GM19328 (cell line): ENCODE measurements around the gene RNFT1.
"Not testable (repeated sequence)": the region's sequence is repeated elsewhere in the genome, so short reads cannot be mapped to it uniquely, and the experiment has no call there.

Experiments used
- ATAC-seq: cut with Tn5 transposase; IDR thresholded peaks from one replicate; pipeline ENCODE4 v1.9.1; 2021; ENCODE audit warnings: mild to moderate bottlenecking, moderate library complexity; ENCODE audit not compliant: unreplicated experiment

RNFT1 gene

DNA sequence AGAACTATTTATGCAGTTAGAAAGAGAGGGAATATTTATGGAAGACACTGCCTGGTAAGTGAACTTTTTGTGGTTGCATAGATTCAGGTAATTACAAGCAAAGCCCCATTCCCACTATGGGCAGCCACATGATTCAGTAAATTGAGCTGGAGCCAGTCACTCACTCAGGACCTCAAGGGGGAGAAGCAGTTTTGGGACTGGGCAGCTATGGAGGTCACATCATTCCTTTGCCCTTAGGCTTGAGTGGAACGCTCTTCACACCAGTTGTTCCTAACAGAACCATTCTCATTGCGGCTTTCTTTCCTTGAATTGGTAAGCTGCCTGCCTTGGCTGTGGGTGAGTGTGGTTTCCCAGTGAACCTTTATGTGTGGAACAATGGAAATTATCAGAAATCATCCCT lies 34.4 kb downstream of the RNFT1 start:
- not testable (repeated sequence) for ATAC-seq

DNA sequence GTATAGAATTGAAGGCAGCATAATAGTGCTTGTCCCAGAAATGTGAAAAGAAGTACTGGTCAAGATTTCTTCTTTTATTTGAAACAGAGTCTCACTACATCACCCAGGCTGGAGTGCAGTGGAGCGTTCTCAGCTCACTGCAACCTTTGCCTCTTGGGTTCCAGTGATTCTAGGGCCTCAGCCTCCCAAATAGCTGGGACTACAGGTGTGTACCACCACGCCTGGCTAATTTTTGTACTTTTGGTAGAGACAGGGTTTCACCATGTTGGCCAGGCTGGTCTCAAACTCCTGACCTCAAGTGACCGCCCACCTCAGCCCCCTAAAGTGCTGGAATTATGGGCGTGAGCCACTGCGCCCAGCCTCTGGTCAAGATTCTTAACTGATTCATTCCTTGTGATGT lies 43.9 kb downstream of the RNFT1 start:
- not testable (repeated sequence) for ATAC-seq

DNA sequence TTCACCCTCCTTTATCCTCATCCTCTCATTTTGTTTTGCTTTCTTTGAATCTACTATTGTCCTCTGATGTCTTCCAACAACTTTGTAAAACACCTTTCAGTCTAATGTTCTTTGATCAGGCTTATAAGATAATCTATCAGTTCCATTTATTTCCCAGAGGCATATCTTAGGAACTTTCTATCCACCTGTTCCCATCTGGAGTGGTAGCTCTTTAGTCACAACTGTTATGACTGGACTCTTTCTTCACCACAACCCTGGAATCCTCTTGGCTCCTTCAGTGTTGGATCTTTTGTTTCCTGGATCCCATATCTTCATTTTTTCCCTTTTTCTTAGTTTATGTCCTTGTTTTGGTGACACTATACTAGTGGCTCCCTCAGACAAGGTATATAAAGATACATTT lies 48.1 kb downstream of the RNFT1 start:
- ATAC-seq: no peak

DNA sequence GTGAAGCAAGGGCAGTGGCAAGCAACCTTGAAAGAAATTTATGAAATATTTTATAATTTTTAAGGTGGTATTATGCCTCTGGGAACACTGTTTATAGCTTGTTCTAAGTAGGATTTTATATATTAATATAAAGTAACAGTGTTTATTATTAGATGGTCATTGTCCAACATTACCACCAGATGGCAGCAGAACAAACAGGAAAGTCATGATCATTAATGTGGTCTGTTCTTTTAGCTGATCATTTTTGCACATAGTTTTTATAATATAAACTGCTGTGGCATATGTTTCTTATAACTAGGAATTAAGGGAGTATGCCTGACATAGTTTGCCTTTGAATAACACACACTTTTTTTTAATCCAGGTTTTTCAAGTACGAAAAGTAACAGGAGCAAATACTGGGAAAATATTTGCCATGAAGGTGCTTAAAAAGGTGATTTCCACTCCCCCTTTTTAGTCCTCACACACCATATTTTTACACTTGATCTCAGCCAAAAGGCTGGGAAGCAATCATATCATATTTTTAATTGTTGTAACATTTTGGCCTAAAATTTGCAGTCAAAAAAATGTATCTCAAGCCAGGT lies 50.2 kb downstream of the RNFT1 start:
- ATAC-seq: no peak

DNA sequence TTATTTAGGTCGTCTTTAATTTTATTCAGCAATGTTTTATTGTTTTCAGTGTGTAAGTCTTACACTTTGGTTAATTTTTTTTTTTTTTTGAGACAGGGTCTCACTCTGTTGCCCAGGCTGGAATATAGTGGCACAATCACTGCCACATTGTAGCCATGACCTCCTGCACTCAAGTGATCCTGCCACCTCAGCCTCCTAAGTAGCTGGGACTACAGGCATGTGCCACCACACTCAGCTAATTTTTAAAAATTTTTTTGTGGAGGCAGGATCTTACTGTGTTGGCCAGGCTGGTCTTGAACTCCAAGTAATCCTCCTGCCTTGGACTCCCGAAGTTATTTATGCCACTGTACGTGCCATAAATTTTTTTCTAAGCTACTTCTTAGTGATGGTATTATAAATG lies 57.1 kb downstream of the RNFT1 start:
- no peak for ATAC-seq

DNA sequence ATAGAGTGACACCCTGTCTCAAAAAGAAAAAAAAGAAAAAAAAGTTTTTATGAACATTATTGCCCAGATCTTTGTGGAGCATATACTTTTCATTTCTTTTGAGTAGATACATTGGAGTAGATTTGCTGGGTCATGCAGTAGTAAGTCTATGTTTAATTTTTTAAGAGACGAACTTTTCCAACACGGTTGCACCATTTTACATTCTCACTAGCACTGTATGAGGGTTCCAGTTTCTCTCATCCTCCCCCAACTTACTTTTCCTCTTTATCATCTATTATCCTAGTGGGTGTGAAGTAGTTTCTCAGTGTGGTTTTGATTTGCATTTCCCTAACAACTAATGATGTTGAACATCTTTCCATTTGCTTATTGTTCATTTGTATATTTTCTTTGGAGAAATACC lies 61.1 kb downstream of the RNFT1 start:
- no peak for ATAC-seq
